Measurements from ENCODE around the gene COBLL1.

DNA sequence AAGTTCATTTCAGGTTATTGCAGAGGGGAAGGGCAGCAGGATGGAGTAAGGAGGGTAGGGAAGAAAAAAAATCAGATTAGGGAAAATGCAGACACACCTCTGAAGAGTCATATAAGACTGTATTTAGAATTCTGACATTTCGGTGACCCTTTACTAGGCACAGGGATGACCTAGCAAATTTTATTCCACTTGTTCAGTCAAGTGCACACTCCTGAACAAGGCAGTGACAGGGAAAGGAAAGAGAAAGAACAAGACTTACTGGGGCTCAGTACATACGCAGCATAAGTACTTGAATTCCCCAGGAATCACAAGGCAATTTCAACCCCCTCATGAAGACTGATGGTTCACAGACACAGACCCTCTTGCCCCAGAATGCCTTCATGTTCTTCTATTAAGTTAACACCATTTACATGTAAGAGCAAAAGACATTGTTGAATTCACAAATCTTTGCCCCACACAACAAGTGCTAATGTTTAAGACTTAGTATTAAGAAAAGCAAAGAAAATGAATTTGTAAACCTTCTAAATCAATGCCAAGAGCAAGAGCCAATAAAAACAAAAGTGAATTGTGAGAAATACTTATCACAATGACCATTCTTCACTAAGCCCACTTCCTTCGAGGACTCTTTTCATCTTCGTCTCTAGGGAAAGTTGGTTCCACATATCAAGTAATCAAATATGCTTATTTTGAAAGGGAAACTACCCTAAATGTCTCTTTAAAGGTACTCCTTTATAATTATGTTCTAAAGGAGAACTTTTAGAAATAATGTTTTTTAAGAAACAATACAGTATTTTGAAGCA, 47.0 kb downstream of the COBLL1 start:
- TF ChIP-seq POLR2A (IDR thresholded peaks at IDR 0.05), result no peak
- TF ChIP-seq, protein P1, sequence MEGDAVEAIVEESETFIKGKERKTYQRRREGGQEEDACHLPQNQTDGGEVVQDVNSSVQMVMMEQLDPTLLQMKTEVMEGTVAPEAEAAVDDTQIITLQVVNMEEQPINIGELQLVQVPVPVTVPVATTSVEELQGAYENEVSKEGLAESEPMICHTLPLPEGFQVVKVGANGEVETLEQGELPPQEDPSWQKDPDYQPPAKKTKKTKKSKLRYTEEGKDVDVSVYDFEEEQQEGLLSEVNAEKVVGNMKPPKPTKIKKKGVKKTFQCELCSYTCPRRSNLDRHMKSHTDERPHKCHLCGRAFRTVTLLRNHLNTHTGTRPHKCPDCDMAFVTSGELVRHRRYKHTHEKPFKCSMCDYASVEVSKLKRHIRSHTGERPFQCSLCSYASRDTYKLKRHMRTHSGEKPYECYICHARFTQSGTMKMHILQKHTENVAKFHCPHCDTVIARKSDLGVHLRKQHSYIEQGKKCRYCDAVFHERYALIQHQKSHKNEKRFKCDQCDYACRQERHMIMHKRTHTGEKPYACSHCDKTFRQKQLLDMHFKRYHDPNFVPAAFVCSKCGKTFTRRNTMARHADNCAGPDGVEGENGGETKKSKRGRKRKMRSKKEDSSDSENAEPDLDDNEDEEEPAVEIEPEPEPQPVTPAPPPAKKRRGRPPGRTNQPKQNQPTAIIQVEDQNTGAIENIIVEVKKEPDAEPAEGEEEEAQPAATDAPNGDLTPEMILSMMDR (IDR thresholded peaks at IDR 0.05), result no peak

Measured in lower leg skin (tissue), 3 donors.